Breast epithelium (tissue), 3 donors: ENCODE data around the gene KIRREL2.

ENCODE experiments used
- CTCF ChIP-seq, 3 donors: fragments of 450-650 bp; IDR thresholded peaks; one replicate each; pipeline ENCODE4 v1.5.1; 2016 to 2017; ENCODE audit warnings: antibody characterized with exemption in 3 of 3, mild to moderate bottlenecking in 3 of 3, moderate library complexity in 3 of 3
- POLR2A ChIP-seq: fragments of 450-650 bp; IDR thresholded peaks from one replicate; pipeline ENCODE4 v1.6.1; 2016; ENCODE audit warnings: antibody characterized with exemption, mild to moderate bottlenecking, moderate library complexity
- POLR2AphosphoS5 ChIP-seq, 3 donors: sonication (generic); formaldehyde crosslinking; IDR thresholded peaks; one replicate each; pipeline ENCODE4 v1.6.1; 2017; ENCODE audit warnings: antibody characterized with exemption in 3 of 3

DNA sequence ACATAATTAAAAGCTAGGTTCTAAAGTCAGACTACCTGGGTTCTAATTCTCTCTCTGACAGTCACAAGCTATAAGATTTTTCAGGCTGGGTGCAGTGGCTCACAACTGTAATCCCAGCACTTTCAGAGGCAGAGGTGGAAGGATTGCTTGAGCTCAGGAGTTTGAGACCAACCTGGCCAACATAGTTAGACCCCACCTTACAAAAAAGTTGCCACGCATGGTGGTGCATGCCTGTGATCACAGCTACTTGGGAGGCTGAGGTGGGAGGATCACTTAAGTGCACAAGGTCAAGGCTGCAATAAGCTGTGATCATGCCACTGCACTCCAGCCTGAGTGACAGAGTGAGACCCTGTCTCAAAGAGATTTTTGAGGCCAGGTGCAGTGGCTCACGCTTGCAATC lies 37.6 kb downstream of the KIRREL2 start:
- TF ChIP-seq CTCF (IDR thresholded peaks at IDR 0.05) (no peak), POLR2AphosphoS5 (IDR thresholded peaks at IDR 0.05) (no peak), POLR2A (no peak)
